HFFc6 (cell line): Measurements from ENCODE around the gene C2orf92. TPM values are rescaled to one million over a fixed set of nuclear protein-coding genes. Genes with fewer than 3 reads are reported as not detected.

Experiments
- DNase-seq: peaks from one replicate; pipeline ENCODE4 v3.0.0-alpha.2; 2018
- H3K27ac Mint-ChIP-seq: 2 replicates; pipeline ENCODE4 v1.8.0; 2020; ENCODE audit warnings: mild to moderate bottlenecking, mixed read lengths
- H3K27me3 Mint-ChIP-seq: 2 replicates; pipeline ENCODE4 v1.8.0; 2021; ENCODE audit warnings: mild to moderate bottlenecking, moderate library complexity, mixed read lengths; ENCODE audit not compliant: insufficient read depth
- H3K36me3 Mint-ChIP-seq: 2 replicates; pipeline ENCODE4 v1.8.0; 2021; ENCODE audit warnings: low read depth, mixed read lengths
- H3K4me1 Mint-ChIP-seq: 2 replicates; pipeline ENCODE4 v1.8.0; 2020; ENCODE audit warnings: low read depth, mixed read lengths
- H3K4me3 Mint-ChIP-seq: 2 replicates; pipeline ENCODE4 v1.8.0; 2020; ENCODE audit warnings: mild to moderate bottlenecking, moderate library complexity, mixed read lengths
- H3K9me3 Mint-ChIP-seq: 2 replicates; pipeline ENCODE4 v1.8.0; 2020; ENCODE audit warnings: mild to moderate bottlenecking, mixed read lengths
- CTCF ChIP-seq: fragments of 200-600 bp; sonication (generic); IDR thresholded peaks from 2 replicates; pipeline ENCODE4 v1.5.0; 2021; ENCODE audit warnings: antibody characterized with exemption, mild to moderate bottlenecking
- total RNA-seq, 6 experiments: library from RNA; stranded (reverse); fragmentation: NEBNext Ultra II Directional; extraction: Animal tissue kit (Norgen Biotek cat#: 25700); gene quantifications; 2 replicates in 1 of 6; 3 replicates in 5 of 6; pipeline ENCODE4 v1.2.3, GENCODE V29; 2021

The C2orf92 gene
- total RNA-seq, 6 experiments from 2014 or later: 0.88 to 2.6 (median 1.2) TPM

DNA sequence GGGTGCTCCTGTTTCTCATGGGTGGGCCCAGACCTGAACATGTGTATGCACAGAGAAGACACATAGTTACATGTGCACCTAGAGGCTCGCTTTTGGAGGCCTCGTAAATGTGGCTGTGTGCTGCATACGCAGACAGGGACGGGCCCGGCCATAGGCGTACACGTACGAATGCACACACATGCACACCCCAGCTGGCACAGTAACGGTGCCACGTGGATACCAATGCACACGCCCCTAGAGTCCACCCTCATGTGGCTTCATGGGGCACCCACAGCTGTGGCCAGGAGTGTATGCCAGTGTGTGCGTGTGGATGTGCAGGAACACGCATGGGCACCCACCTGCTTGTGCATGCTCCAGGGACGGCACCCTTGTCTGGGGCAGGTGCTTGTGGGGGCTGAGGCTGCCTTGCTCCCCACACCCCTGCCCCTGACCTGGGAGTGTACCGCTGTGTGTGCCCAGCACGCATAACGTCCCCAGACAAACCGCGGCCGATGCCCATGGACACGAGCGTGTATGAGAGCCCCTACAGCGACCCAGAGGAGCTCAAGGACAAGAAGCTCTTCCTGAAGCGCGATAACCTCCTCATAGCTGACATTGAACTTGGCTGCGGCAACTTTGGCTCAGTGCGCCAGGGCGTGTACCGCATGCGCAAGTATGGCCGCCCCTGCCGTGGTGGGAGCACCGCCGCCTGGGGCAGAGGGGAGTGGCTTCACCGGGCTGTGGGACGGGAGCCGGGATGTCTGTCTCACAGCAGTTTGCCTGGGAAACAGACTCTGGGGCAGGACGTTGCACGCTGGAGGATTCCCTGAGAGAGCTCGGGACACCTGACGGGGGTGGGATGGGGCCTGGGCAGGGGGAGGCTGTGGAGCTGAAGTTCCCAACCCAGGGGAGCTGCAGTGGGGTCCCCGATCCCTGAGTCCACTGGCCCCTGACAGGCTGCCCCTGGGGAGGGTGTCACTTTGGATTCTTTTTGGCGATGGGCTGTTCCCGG, 64.8 kb downstream of the C2orf92 start:
- H3K36me3 Mint-ChIP-seq: peaks cover 11% of the 10 kb centered on the region; the same call in 1 of the 2 replicates
- no peak overlapping the region for H3K27ac Mint-ChIP-seq
- no peak for TF ChIP-seq CTCF
- H3K9me3 Mint-ChIP-seq: peaks cover 17% of the 10 kb centered on the region
- H3K4me1 Mint-ChIP-seq: no peaks in the 10 kb centered on the region
- no peak for DNase-seq
- H3K4me3 Mint-ChIP-seq: no peak overlapping the region
- H3K27me3 Mint-ChIP-seq: peaks cover 10% of the 10 kb centered on the region

GRCh38 chr2:97735161-97735561, 65.6 kb downstream of the C2orf92 start:
- Mint-ChIP-seq H3K36me3 (peaks cover 9% of the 10 kb centered on the region; the same call in 1 of the 2 replicates), H3K9me3 (peaks cover 11% of the 10 kb centered on the region), H3K4me1 (no peaks in the 10 kb centered on the region), H3K27ac (no peak overlapping the region), H3K27me3 (peaks cover 10% of the 10 kb centered on the region), H3K4me3 (no peak overlapping the region)
- DNase-seq: no peak
- TF ChIP-seq CTCF: no peak

GRCh38 chr2:97736185-97736584, 66.7 kb downstream of the C2orf92 start:
- Mint-ChIP-seq H3K27ac (no peak overlapping the region), H3K36me3 (peaks cover 5% of the 10 kb centered on the region; the same call in 1 of the 2 replicates), H3K4me3 (no peak overlapping the region), H3K27me3 (peaks cover 14% of the 10 kb centered on the region), H3K4me1 (peaks cover 5% of the 10 kb centered on the region; the same call in 1 of the 2 replicates), H3K9me3 (peaks cover 4% of the 10 kb centered on the region; the same call in 1 of the 2 replicates)
- no peak for DNase-seq
- TF ChIP-seq CTCF: no peak

GRCh38 chr2:97736608-97737330, 67.3 kb downstream of the C2orf92 start:
- Mint-ChIP-seq H3K4me1 (peaks cover 7% of the 10 kb centered on the region), H3K4me3 (no peak overlapping the region), H3K27ac (no peak overlapping the region), H3K27me3 (peaks cover 14% of the 10 kb centered on the region), H3K9me3 (no peaks in the 10 kb centered on the region), H3K36me3 (no peaks in the 10 kb centered on the region)
- DNase-seq: no peak
- TF ChIP-seq CTCF: no peak

GRCh38 chr2:97737421-97738178, 68.1 kb downstream of the C2orf92 start:
- H3K27ac Mint-ChIP-seq: no peak overlapping the region
- peaks cover 14% of the 10 kb centered on the region for H3K27me3 Mint-ChIP-seq
- H3K36me3 Mint-ChIP-seq: no peaks in the 10 kb centered on the region
- no peak overlapping the region for H3K4me3 Mint-ChIP-seq
- peaks cover 16% of the 10 kb centered on the region for H3K4me1 Mint-ChIP-seq
- TF ChIP-seq CTCF: no peak
- H3K9me3 Mint-ChIP-seq: no peaks in the 10 kb centered on the region
- DNase-seq: no peak
